Retinal pigment epithelial cell (primary cell): ENCODE measurements around the gene PCDHGB1.
A peak's percentile ranks its signal among the peaks of the same experiment; 100 is the strongest.
"Not testable (repeated sequence)": the region's sequence is repeated elsewhere in the genome, so short reads cannot be mapped to it uniquely, and the experiment has no call there.

ENCODE experiments used
- DNase-seq: peaks from one replicate; pipeline ENCODE4 v3.0.0-alpha.2; 2010; ENCODE audit warnings: low read depth
- H3K4me3 ChIP-seq: 2 replicates; pipeline ENCODE4 v1.5.1; 2011; ENCODE audit warnings: mild to moderate bottlenecking, low read length, control low read depth, moderate library complexity
- TF ChIP-seq, protein P1 (sequence below): conservative IDR thresholded peaks from 2 replicates; pipeline ENCODE4 v1.5.1; 2011; ENCODE audit warnings: low read depth, low read length, control low read depth, inconsistent platforms

The PCDHGB1 gene

DNA sequence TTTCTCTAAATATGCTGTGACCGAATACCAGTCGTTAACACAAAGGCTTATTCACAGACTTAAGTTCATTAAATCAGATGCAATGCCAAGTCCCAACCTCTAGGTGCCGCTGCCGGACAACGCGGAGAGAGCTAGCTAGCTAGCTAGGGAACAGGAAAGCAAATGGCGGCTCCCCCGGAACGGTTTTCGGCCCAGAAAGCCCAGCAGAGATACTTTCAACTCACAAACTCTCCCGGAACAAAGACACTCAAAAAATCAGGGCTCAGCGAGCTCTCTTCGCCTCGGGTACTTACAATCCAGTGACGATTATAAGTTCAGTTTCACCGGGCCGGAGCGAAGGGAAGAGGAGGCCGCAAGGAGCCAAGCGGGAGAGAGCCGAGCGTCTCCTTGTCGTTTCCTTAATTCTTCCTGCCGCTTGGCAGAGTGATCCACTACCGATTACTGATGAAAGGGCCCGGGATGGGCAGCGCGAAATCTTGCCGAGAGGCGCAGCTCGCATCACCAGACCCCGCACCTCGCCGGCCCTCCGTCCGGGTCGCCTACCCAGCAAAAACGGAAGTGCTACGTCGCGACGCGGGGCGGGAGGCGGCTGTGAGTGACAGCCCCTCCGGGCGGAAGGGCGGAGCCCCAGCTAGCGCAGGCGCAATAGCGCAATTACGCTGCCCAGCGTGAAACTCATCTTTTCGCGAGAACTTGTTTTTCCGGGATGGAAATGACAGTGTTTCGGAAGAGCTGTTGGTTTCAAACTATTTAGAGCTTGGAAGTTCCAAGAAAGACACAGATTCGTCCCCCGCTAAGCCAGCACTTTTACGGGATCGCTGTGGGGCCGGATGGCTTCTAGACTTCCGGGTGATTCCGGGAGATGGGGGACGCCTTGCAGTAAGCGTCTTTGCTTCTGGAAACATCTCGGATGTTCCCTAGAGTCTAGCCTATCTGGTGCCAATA lies 29.4 kb upstream of the PCDHGB1 start, which contains the start of gene TAF7:
Gene TAF7 (minus strand): TSS at position 560 of the 945 bp plus-strand sequence. CDS start 740 bp downstream, outside the sequence.
- TF ChIP-seq, protein P1, sequence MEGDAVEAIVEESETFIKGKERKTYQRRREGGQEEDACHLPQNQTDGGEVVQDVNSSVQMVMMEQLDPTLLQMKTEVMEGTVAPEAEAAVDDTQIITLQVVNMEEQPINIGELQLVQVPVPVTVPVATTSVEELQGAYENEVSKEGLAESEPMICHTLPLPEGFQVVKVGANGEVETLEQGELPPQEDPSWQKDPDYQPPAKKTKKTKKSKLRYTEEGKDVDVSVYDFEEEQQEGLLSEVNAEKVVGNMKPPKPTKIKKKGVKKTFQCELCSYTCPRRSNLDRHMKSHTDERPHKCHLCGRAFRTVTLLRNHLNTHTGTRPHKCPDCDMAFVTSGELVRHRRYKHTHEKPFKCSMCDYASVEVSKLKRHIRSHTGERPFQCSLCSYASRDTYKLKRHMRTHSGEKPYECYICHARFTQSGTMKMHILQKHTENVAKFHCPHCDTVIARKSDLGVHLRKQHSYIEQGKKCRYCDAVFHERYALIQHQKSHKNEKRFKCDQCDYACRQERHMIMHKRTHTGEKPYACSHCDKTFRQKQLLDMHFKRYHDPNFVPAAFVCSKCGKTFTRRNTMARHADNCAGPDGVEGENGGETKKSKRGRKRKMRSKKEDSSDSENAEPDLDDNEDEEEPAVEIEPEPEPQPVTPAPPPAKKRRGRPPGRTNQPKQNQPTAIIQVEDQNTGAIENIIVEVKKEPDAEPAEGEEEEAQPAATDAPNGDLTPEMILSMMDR: peak; percentile 93
- peak within 1 kb of the TSS; percentile 87 for H3K4me3 ChIP-seq
- DNase-seq: peak; percentile 75

DNA sequence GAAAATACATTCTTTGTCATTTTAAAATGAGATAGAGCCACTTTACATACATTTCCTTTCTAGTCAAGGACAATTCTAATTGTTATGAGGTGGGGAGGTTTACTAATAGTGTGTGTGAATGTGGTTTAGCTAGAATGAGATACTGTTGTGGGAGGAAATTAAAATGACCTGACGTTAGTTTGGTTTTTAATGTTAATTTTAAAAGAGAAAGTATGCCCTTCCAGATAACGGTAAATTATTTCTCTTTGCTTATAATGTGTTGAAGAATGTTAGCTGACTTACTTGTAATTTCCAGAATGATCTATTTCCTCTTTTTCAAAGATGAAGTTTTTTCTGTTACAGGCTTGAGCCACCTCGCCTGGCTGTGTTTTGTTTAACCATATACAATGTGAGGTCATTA lies 27.6 kb upstream of the PCDHGB1 start:
- H3K4me3 ChIP-seq: no peak overlapping the region
- TF ChIP-seq, protein P1: no peak
- no peak for DNase-seq

DNA sequence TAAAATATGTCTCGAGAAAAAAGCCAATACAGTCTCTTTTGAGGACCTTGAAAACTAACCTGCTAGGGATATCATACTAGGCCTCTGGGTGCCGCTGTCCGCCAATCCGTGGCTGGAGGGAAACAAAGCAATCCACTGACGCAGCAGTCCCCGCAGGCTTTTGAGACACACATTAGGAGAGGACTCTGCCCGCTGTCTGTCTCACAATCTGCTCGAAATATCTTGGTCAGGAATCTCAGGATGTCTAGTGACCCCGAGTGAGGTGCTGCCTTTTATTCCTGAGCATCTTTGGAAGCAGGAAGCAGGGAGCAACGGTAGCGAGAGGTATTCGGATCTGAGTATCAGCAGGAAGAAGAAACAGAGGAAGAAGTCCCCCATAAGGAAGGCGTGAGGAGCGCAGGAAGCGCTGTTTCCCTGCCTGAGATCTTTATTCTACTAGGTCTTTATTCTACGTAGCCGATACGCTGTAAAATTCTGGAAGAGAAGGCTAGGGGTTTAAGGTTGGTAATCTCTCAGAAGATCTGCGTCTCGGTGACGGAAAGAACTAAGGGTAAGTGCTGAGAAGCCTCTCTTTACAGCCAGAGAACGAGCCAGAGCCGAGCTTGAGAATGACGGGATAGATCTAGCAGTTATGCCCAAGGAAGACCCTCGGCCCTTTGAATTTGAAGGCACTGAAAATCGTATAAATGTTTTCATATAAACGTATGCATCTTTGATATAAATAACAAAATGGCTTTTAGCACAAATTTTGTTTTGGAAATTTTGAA lies 23.6 kb upstream of the PCDHGB1 start:
- no peak for DNase-seq
- TF ChIP-seq, protein P1: peak; percentile 49
- H3K4me3 ChIP-seq: peak overlapping the region; percentile 41

DNA sequence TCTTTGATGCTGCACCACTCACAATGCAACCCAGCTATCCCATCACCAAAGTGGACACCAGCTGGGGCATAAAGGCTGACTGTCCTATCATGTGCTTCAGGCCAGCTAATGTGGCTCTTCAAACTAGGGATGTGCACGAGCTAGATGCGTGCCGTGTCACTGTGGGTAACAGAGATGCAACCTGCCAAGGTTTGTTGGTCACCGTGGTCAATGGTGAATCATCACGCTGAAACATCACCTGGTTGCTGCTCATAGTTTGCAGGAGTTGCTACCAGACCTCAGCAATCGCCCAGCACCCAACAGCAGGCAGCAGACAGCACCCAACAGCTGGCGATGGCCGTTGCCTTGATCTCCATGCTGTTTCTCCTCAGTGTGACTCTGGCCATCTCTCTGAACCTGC lies 21.7 kb upstream of the PCDHGB1 start:
- no peak overlapping the region for H3K4me3 ChIP-seq
- TF ChIP-seq, protein P1: no peak
- no peak for DNase-seq

DNA sequence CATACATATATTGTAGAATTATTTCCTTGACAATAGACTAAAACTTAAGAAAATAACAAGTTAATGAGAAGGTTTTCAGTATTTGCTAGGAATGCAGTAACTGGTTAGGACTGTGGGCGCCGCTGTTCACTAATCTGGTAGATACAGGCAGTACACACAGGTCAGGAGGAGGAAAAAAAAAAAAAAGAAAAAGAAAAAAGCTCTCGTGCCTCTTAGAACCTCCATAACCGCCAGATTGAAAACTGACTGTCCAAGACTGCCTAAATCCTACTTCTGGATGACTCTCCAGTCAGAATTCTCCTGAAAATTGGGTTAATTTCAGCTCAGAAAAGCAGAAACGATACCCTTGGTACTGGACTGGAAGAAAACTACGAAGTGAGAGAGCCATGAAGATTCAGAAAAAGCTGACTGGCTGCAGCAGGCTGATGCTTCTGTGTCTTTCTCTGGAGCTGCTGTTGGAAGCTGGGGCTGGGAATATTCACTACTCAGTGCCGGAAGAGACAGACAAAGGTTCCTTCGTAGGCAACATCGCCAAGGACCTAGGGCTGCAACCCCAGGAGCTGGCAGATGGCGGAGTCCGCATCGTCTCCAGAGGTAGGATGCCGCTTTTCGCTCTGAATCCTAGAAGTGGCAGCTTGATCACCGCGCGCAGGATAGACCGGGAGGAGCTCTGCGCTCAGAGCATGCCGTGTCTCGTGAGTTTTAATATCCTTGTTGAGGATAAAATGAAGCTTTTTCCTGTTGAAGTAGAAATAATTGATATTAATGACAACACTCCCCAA lies 19.4 kb upstream of the PCDHGB1 start, which contains the start of gene PCDHGA1:
Gene PCDHGA1 (plus strand): TSS at position 216 of the 782 bp plus-strand sequence.
- TF ChIP-seq, protein P1: peak; percentile 55
- no peak for DNase-seq
- H3K4me3 ChIP-seq: peak within 1 kb of the TSS; percentile 43

DNA sequence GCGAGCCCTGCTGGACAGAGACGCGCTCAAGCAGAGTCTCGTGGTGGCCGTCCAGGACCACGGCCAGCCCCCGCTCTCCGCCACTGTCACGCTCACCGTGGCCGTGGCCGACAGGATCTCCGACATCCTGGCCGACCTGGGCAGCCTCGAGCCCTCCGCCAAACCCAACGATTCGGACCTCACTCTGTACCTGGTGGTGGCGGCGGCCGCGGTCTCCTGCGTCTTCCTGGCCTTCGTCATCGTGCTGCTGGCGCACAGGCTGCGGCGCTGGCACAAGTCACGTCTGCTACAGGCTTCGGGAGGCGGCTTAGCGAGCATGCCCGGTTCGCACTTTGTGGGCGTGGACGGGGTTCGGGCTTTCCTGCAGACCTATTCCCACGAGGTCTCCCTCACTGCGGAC lies 17.3 kb upstream of the PCDHGB1 start:
- not testable (repeated sequence) for H3K4me3 ChIP-seq, DNase-seq
